PFSK-1 (cell line): ENCODE measurements around the gene CFAP97D2. TPM values are rescaled to one million over a fixed set of nuclear protein-coding genes. Genes with fewer than 3 reads are reported as not detected.

Experiments used
- FOXP2 ChIP-seq: optimal IDR thresholded peaks from 2 replicates; pipeline ENCODE3; 2011; ENCODE audit warnings: borderline replicate concordance, control low read depth, inconsistent platforms; ENCODE audit not compliant: insufficient read depth; ENCODE audit errors: extremely low read length, extremely low read depth
- POLR2AphosphoS5 ChIP-seq: IDR thresholded peaks from 2 replicates; pipeline ENCODE4 v1.6.1; 2012; ENCODE audit warnings: low read depth, mild to moderate bottlenecking, control low read depth, low read length, moderate library complexity
- SIN3A ChIP-seq: IDR thresholded peaks from 2 replicates; pipeline ENCODE4 v1.6.1; 2012; ENCODE audit warnings: mild to moderate bottlenecking, low read length, moderate library complexity, borderline replicate concordance; ENCODE audit not compliant: insufficient read depth
- TAF1 ChIP-seq: IDR thresholded peaks from 2 replicates; pipeline ENCODE4 v1.6.1; 2012; ENCODE audit warnings: low read length, control low read depth, borderline replicate concordance; ENCODE audit not compliant: insufficient read depth
- polyA plus RNA-seq: library from polyadenylated mRNA; unstranded; fragments of >200 nt; gene quantifications from one replicate; pipeline ENCODE4 v1.2.1, GENCODE V29; 2012; ENCODE audit warnings: low read depth, missing spikeins; ENCODE audit not compliant: insufficient read length
- TF ChIP-seq, protein P1 (sequence below), 2 experiments: IDR thresholded peaks; 2 replicates each; pipeline versions ENCODE4 v1.6.1 to v1.8.0; 2011 to 2012; ENCODE audit warnings: low read depth in 2 of 2, low read length in 2 of 2, control low read depth in 1 of 2, inconsistent platforms in 1 of 2, mild to moderate bottlenecking in 1 of 2, moderate library complexity in 1 of 2; ENCODE audit not compliant: insufficient read depth in 1 of 2

CFAP97D2 gene
- polyA plus RNA-seq: not detected

DNA sequence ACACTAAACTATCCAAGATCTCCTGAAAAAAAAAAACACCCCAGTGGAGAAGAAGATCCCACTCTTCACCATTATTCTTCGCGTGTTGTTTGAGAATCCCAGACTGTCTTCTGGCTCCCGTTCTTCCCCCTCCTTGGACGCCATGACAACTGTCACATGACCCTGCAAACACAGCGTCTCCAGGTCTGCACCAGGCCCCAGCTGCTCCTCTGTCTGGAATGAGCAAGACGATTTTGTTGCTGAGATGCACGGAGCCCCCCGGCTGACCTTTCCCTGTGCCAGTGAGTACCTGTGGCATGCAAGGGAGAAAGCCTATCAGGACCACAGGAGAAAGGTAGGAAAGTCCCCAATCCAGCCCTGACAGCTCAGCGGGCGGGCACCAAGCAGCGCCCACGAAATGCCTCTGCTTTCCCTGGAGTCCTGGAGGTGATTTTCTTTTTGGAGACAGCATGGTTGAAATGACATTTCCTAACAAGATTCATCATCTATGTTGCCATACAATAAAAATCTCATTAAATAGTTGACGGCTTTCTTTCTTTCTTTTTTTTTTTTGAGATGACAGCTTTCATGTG, at the start of gene CFAP97D2:
Gene CFAP97D2, plus strand, starts transcription at position 171 of the 572 bp plus-strand sequence. Its CDS starts 74 bp downstream, at position 245.
- TF ChIP-seq, protein P1, sequence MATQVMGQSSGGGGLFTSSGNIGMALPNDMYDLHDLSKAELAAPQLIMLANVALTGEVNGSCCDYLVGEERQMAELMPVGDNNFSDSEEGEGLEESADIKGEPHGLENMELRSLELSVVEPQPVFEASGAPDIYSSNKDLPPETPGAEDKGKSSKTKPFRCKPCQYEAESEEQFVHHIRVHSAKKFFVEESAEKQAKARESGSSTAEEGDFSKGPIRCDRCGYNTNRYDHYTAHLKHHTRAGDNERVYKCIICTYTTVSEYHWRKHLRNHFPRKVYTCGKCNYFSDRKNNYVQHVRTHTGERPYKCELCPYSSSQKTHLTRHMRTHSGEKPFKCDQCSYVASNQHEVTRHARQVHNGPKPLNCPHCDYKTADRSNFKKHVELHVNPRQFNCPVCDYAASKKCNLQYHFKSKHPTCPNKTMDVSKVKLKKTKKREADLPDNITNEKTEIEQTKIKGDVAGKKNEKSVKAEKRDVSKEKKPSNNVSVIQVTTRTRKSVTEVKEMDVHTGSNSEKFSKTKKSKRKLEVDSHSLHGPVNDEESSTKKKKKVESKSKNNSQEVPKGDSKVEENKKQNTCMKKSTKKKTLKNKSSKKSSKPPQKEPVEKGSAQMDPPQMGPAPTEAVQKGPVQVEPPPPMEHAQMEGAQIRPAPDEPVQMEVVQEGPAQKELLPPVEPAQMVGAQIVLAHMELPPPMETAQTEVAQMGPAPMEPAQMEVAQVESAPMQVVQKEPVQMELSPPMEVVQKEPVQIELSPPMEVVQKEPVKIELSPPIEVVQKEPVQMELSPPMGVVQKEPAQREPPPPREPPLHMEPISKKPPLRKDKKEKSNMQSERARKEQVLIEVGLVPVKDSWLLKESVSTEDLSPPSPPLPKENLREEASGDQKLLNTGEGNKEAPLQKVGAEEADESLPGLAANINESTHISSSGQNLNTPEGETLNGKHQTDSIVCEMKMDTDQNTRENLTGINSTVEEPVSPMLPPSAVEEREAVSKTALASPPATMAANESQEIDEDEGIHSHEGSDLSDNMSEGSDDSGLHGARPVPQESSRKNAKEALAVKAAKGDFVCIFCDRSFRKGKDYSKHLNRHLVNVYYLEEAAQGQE (IDR thresholded peaks at IDR 0.05; ENCODE audit: insufficient read depth in 1 of 2, low read depth in 2 of 2, low read length in 2 of 2): no peak
- no peak for TF ChIP-seq FOXP2
- TF ChIP-seq SIN3A: no peak
- no peak for TF ChIP-seq POLR2AphosphoS5
- no peak for TF ChIP-seq TAF1

- no peak for TF ChIP-seq FOXP2
- TF ChIP-seq, protein P1 (IDR thresholded peaks at IDR 0.05; ENCODE audit: insufficient read depth in 1 of 2, low read depth in 2 of 2, low read length in 2 of 2): no peak
- TF ChIP-seq POLR2AphosphoS5: no peak
- no peak for TF ChIP-seq TAF1
- TF ChIP-seq SIN3A: no peak
Observed at GRCh38 chr13:114129649-114130062, 49.4 kb upstream of the CFAP97D2 start.

DNA sequence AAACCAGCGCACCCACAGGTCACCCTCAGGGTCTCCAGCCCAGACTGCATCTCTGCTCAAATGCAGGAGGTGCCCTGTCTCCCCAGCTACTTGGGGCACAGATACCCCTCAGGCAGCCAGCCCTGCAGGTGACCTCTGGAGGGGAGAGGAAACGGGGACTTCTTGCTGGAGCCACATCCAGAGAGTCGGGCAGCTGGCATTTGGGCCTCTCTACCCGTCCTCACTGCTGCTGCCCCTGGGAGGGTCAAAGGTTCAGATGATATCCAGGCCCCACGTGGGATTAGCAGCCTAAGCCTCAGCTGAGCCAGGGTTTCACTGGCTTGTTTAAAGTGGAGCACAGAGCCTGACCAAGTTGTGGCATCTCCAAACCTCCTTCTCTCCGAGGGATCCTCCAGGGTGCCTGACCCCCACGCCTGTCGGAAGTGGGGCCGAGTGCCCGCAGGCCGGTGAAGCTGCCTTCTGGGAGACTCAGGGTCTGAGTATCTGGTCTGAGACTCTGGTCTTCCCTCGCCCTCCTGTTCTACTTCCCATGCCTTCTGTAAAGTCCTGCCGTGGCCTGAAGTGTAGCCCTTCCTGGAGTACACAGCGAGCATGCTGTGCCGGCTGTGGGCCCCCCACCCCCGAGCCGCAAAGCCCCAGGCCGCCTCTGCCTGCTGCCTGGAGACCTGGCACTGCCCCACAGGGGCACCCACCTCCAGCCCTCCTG, 48.8 kb upstream of the CFAP97D2 start:
- TF ChIP-seq SIN3A: no peak
- no peak for TF ChIP-seq TAF1
- no peak for TF ChIP-seq POLR2AphosphoS5

GRCh38 chr13:114130837-114131582, 48.0 kb upstream of the CFAP97D2 start:
- TF ChIP-seq, protein P1 (IDR thresholded peaks at IDR 0.05; ENCODE audit: insufficient read depth in 1 of 2, low read depth in 2 of 2, low read length in 2 of 2): no peak
- TF ChIP-seq POLR2AphosphoS5 (no peak), SIN3A (no peak)

- TF ChIP-seq FOXP2 (no peak), POLR2AphosphoS5 (no peak), SIN3A (no peak), TAF1 (no peak)
- TF ChIP-seq, protein P1 (IDR thresholded peaks at IDR 0.05; ENCODE audit: insufficient read depth in 1 of 2, low read depth in 2 of 2, low read length in 2 of 2): no peak
Observed at GRCh38 chr13:114131583-114132418, 47.3 kb upstream of the CFAP97D2 start.
